GM18526 (cell line): ENCODE results near the gene WFIKKN1.

Source experiments
- POLR2A ChIP-seq: IDR thresholded peaks from 3 replicates; pipeline ENCODE4 v1.6.1; 2011; ENCODE audit not compliant: insufficient read length; ENCODE audit errors: extremely low read depth

WFIKKN1 gene

DNA sequence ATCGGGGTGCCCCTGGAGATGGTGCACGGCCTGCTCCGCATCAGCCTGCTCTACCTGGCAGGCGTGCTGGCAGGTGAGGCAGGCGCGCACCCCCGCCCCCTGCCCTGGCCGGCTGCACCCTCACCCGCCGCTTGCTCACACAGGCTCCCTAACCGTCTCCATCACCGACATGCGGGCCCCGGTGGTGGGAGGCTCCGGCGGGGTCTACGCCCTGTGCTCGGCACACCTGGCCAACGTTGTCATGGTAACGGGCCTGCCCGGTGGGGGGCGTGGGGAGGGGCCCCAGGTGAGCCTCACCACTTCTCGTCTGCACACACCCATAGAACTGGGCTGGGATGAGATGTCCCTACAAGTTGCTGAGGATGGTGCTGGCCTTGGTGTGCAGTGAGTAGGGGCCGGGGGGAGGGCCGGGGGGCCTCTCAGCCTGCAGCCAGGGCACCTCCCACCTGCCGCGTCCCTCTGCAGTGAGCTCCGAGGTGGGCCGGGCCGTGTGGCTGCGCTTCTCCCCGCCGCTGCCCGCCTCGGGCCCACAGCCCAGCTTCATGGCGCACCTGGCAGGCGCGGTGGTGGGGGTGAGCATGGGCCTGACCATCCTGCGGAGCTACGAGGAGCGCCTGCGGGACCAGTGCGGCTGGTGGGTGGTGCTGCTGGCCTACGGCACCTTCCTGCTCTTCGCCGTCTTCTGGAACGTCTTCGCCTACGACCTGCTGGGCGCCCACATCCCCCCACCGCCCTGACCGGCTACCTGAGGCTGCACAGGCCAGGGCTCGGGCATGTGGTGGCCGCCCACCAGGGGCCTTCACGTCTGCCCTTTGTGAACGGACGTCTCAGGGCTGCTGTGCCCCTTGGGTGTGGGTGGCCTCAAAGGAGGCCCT, 46.8 kb downstream of the WFIKKN1 start:
- TF ChIP-seq POLR2A = no peak

DNA sequence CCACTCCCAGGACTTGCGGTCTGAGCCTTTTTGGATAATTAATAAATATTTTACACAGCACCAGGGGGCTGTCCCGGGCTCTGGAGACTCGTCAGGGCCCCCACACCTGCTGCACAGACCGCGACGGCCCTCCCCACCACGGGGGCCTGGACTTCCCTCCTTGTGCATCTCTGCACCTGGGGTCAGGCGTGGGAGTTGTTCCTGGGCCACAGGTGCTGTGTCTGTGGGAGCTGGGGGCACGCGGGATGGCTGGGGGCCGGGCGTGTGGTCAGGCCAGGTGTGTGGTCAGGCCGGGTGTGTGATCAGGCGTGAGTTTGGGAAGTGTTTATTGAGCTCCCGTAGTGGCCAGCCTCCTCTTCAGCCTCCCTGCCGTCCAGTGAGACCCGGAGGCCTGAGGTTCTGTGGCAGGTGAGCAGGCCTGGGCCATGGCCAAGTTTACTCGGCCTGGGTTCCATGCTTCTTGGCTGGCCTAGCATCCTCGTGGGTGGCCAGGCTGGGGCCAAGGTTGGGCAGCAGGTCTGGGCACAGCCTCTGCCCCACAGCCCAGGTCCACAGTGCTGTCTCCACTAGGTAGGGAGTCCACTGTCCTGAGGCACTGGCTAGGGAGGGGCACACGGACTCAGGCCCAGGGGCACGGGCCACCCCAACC, 47.5 kb downstream of the WFIKKN1 start:
- no peak for TF ChIP-seq POLR2A

DNA sequence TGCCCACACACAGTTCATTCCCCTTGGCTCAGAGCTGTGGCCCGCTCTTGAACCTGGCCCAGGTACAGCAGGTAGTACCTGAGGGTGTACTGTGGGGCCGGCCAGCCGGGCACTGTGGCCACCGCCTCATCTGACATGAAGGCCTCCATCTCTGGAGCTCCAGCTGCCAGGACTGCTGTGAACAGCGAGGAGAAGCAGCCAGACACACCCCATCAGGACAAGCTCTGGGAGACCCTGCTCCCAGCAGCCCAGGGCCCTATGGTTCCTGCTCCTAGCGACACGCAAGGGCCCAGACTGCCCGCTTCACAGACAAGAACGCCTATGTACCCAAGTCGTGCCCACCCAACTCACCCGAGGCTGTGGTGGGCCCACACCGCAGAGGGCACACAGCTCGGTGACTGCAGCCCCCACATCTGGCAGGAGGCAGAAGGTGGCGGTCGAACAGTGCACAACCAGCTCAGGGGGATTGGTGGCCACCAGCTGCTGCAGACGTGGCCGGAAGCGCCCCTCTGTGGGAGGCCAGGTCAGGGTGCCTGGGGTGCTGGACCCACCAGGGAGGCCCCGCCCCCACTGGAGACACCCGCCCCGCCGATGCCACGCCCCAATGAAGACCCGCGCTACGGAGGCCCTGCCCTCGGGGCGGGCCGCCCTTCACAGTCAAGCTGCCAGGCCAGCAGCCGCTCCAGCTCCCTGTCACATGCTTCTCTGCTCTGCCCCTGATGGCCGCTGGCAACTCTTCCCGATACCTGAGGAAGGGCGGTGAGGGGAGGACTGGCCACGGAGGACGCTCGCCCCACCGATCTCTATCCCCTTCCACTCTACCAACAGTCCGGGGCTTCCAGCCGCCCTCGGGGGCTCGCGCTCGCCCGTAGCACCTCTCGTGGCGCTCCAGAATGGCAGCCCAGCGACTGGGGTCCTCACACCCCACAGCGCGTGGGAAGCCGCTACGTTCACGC, 48.4 kb downstream of the WFIKKN1 start:
- TF ChIP-seq POLR2A = no peak

DNA sequence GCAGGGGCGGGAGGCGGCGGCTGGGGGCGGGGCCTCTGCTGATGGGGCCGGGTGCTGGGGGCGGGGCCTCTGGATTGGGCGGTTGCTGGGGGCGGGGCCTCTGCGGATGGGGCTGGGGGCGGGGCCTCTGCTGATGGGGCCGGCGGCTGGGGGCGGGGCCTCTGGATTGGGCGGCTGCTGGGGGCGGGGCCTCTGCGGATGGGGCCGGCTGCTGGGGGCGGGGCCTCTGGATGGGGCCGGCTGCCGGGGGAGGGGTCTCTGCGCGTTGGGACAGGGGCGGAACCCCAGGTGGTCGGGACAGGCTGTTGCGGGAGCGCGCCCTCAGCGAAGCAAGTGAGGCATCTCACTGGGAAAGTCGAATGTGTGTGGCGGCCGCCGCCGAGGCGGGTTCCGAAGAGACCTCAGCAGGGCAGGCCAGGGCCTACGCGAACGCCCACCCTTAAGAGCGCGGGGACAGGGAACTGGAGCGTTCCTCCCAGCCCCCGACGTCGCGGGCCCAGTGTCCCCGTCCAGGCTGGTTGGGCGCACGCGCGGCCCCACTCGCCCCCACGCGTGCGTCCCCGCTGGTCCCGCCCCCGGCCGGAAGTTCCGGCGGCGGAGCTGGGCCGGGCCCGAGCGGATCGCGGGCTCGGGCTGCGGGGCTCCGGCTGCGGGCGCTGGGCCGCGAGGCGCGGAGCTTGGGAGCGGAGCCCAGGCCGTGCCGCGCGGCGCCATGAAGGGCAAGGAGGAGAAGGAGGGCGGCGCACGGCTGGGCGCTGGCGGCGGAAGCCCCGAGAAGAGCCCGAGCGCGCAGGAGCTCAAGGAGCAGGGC, 49.2 kb downstream of the WFIKKN1 start, which contains the start of gene STUB1:
STUB1 (plus strand) TSS at position 597 of the 811 bp plus-strand sequence; CDS start at position 713, 116 bp downstream.
- peak; percentile 88 for TF ChIP-seq POLR2A

DNA sequence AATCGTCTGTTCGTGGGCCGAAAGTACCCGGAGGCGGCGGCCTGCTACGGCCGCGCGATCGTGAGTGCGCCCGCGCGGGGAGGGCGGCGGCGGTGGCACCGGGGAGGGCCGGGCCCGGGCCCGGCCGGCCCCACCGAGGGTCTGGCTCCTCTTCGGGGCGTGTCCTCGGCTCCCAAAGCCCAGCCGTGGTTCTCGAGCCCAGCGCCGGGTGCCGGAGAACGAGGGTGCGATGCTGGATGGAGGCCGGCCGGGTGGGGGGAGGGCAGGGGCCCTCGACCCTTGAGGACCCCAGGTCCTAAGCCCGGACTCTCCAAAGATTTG, 49.8 kb downstream of the WFIKKN1 start:
- TF ChIP-seq POLR2A = no peak

DNA sequence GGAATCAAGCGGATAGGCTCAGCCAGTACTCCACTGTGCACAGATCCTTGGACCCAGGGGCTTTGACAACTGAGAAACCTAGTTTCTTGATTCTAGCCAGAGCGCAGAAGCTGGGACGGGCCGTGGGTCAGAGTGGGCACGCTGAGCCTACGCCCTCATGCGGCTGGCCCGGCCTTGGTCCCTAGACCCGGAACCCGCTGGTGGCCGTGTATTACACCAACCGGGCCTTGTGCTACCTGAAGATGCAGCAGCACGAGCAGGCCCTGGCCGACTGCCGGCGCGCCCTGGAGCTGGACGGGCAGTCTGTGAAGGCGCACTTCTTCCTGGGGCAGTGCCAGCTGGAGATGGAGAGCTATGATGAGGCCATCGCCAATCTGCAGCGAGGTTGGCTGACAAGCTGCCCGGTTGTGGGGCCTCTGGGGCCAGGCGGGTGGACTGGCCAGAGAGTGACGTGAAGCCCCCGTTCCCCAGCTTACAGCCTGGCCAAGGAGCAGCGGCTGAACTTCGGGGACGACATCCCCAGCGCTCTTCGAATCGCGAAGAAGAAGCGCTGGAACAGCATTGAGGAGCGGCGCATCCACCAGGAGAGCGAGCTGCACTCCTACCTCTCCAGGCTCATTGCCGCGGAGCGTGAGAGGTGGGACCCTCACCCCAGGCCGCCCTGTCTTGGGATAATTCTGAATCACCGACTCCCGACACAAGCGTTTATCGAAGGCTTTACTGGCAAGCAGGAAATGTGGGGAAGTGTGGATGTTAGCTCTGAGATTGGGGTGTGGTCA, 50.4 kb downstream of the WFIKKN1 start:
- TF ChIP-seq POLR2A = no peak

DNA sequence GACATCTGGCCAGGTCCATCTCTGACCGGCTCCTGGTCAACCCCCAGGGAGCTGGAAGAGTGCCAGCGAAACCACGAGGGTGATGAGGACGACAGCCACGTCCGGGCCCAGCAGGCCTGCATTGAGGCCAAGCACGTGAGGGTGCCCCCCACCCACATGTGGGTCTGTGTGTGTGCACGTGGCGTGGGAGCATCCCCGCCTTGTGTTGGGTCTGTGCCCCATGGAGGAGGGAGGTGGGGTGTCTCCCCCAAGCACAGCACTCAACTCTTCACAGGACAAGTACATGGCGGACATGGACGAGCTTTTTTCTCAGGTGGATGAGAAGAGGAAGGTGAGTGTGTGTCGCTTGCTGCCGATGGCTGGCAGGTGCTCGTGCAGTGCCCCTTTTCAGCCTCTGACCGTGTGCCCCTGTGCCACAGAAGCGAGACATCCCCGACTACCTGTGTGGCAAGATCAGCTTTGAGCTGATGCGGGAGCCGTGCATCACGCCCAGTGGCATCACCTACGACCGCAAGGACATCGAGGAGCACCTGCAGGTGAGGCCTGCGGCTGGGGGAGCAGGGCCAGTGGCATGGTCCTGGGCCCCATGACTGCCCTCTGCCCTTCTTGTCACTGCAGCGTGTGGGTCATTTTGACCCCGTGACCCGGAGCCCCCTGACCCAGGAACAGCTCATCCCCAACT, 51.1 kb downstream of the WFIKKN1 start:
- no peak for TF ChIP-seq POLR2A

DNA sequence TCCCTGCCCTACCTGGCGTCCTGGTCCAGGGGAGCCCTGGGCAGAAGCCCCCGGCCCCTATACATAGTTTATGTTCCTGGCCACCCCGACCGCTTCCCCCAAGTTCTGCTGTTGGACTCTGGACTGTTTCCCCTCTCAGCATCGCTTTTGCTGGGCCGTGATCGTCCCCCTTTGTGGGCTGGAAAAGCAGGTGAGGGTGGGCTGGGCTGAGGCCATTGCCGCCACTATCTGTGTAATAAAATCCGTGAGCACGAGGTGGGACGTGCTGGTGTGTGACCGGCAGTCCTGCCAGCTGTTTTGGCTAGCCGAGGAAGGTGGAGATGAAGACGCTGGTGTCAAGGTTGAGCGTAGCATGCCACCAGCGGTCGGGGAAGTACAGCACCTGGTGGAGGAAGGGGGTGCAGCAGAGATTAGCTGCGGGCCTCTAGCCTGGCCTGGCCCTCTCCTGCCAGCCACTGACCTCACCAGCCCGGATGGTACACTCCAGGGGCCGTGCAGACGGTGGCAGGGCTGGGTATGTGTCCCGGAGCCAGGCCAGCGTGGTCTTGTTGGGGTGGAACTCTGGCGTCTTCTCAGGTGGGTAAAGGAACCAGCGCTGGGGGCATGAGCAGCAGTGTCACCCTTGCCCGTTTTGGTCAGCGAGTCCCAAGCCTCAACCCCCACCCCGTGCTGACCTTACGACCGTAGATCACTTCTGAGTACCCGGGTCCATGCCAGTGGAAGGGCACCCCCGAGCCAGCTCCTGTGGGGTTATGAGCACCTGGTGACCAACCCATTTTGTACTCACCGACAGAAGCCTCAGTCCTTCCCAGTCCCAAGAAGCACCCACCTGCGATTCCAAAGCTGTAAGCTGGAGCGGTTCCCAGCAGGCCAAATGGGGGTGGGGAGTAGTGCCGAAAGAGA, 52.0 kb downstream of the WFIKKN1 start:
- TF ChIP-seq POLR2A = no peak

DNA sequence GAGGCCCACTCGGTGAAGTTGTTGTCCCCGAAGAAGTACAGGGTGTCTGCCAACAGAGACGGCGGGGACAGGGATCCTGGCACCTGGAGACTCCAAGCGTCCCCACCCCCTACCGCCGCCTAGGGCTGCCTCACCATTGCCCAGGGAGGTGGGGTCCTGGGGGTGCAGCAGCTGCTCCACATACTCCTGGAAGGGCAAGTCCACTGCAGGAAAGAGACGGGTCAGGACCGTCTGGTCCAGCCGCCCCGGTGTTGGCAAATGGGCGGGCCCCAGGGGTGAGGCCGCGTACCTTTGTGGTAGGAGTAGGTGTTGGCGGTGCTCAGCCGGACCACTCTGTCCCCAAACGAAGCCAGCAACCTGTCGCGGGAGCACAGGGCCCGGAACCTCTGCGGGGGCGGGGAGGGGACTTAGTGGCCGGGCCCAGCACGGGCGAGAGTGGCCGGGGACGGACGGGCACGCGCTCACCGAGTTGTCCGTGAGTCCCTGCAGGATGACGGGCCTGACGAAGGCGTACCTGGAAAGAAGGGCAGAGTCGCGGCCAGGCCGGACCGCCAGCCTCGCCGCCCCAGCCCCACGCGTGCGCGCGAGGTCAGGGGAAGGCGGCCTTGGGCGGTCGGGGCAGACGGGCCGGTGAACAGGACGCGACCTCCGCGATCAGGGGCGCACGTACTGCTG, 52.7 kb downstream of the WFIKKN1 start:
- TF ChIP-seq POLR2A = no peak
